ENCODE data around the gene TGFBR3. TPM values are rescaled to one million over a fixed set of nuclear protein-coding genes. Genes with fewer than 3 reads are reported as not detected.

The TGFBR3 gene
- total RNA-seq, 4 donors from 2014 or later, result 116 to 306 (median 171) TPM

GRCh38 chr1:91774520-91775203 lies 111.3 kb downstream of the TGFBR3 start:
- Histone ChIP-seq H3K4me1 (peaks cover 0 to 77% (median 7%) of the 10 kb centered on the region in 4 donors), H3K4me3 (no peak overlapping the region), H3K36me3 (no peaks in the 10 kb centered on the region), H3K27me3 (no peaks in the 10 kb centered on the region), H3K9me3 (no peaks in the 10 kb centered on the region), H3K27ac (peak overlapping the region in 1 of 4 donors; percentile 22)
- 51 to 76% methylated on average over 7 of the region's 7 CpGs for WGBS, 2 donors
- TF ChIP-seq POLR2A (IDR thresholded peaks at IDR 0.05), result no peak
- no peak for TF ChIP-seq CTCF (IDR thresholded peaks at IDR 0.05)
- no peak for TF ChIP-seq EP300 (IDR thresholded peaks at IDR 0.05)
- DNase-seq (ENCODE audit: low spot score in 2 of 2), result no peak

- peaks cover 0 to 56% (median 5%) of the 10 kb centered on the region in 4 donors for H3K4me1 ChIP-seq
Measured at GRCh38 chr1:91771717-91772116, 114.2 kb downstream of the TGFBR3 start.

GRCh38 chr1:91770667-91771268 lies 115.2 kb downstream of the TGFBR3 start:
- no peaks in the 10 kb centered on the region for H3K27me3 ChIP-seq
- H3K9me3 ChIP-seq, result no peaks in the 10 kb centered on the region
- H3K4me3 ChIP-seq, result no peak overlapping the region
- DNase-seq (ENCODE audit: low spot score in 2 of 2), result no peak
- 96 to 98% methylated on average over 4 of the region's 4 CpGs for WGBS, 2 donors
- TF ChIP-seq CTCF (IDR thresholded peaks at IDR 0.05) (no peak), EP300 (IDR thresholded peaks at IDR 0.05) (no peak), POLR2A (IDR thresholded peaks at IDR 0.05) (no peak)
- no peaks in the 10 kb centered on the region for H3K36me3 ChIP-seq
- peaks cover 0 to 52% (median 5%) of the 10 kb centered on the region in 4 donors for H3K4me1 ChIP-seq
- peak overlapping the region in 1 of 4 donors; percentile 76 for H3K27ac ChIP-seq

More at GRCh38 chr1:91771717-91772116, 114.2 kb downstream of the TGFBR3 start:
- TF ChIP-seq EP300 (IDR thresholded peaks at IDR 0.05) (no peak), CTCF (IDR thresholded peaks at IDR 0.05) (no peak), POLR2A (IDR thresholded peaks at IDR 0.05) (no peak)
- WGBS, 2 donors, result 46 to 53% methylated on average over 2 of the region's 2 CpGs
- Histone ChIP-seq H3K4me3 (no peak overlapping the region), H3K27me3 (no peaks in the 10 kb centered on the region), H3K9me3 (no peaks in the 10 kb centered on the region), H3K27ac (no peak overlapping the region), H3K36me3 (no peaks in the 10 kb centered on the region)
- DNase-seq (ENCODE audit: low spot score in 2 of 2), result no peak

- no peaks in the 10 kb centered on the region for H3K9me3 ChIP-seq
- H3K27ac ChIP-seq, result peak overlapping the region in 2 of 4 donors; percentile 75 to 76
- 51 to 65% methylated on average over 5 of the region's 5 CpGs for WGBS, 2 donors
- no peak for DNase-seq (ENCODE audit: low spot score in 2 of 2)
- TF ChIP-seq CTCF (IDR thresholded peaks at IDR 0.05), result no peak
- TF ChIP-seq POLR2A (IDR thresholded peaks at IDR 0.05), result no peak
- TF ChIP-seq EP300 (IDR thresholded peaks at IDR 0.05), result no peak
- H3K27me3 ChIP-seq, result no peaks in the 10 kb centered on the region
- H3K36me3 ChIP-seq, result no peaks in the 10 kb centered on the region
- H3K4me3 ChIP-seq, result no peak overlapping the region
- peaks cover 0 to 56% (median 7%) of the 10 kb centered on the region in 4 donors for H3K4me1 ChIP-seq
Measured at GRCh38 chr1:91769742-91770141, 116.2 kb downstream of the TGFBR3 start.
